ENCODE data around the gene DEFB125.

The DEFB125 gene

GRCh38 chr20:137668-138490 is 50.4 kb downstream of the DEFB125 start:
- in situ Hi-C loops (cut with HindIII; ENCODE audit: low pct_ligation_motif_present, low pct_unique_long_range_greater_than_20kb, low sequenced_read_pairs): no loop called here
- peak; percentile 21 for DNase-seq

GRCh38 chr20:142290-142689 is 54.8 kb downstream of the DEFB125 start, which contains the start of gene DEFB126:
DEFB126 (plus strand) TSS chr20:142590; CDS start chr20:142629, 39 bp downstream.
- in situ Hi-C loops (cut with HindIII; ENCODE audit: low pct_ligation_motif_present, low pct_unique_long_range_greater_than_20kb, low sequenced_read_pairs): no loop called here
- no peak for DNase-seq

- in situ Hi-C loops (cut with HindIII; ENCODE audit: low pct_ligation_motif_present, low pct_unique_long_range_greater_than_20kb, low sequenced_read_pairs): no loop called here
- no peak for DNase-seq
Measured at GRCh38 chr20:145877-146276, 58.4 kb downstream of the DEFB125 start.
